ENCODE results near the gene DZIP1. TPM values are rescaled to one million over a fixed set of nuclear protein-coding genes. Genes with fewer than 3 reads are reported as not detected.

Gene DZIP1
- total and polyA plus RNA-seq, 12 donors: 6.7 to 16.7 (median 9.9) TPM

DNA sequence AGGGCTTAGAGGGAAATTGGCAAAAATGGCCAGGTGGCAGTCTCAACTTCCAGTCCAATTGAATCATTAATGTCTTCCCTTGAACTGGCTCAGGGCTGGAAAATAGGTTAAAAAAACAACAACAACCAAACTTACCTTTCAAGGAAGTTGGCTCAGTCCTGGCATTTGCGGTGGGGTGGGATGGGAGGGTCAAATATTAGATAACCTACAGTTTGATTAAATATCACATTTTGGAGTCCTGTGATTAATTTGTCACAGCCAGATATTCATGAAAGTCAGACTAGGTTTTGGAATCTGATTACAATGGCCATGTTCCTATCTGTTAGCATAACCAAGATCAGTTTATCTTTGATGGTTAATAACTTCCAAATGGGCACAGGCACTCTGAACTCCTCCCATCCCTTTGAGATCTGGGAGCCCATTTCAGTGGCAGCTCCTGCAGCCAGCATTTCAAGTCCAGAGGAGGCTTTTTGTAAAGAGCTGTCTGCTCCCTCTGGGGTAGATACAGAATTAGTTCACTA lies 7.8 kb upstream of the DZIP1 start:
- DNase-seq: no peak
- Histone ChIP-seq H3K4me1 (replicated peaks in 1 of 2) (no peaks in the 10 kb centered on the region), H3K27me3 (no peaks in the 10 kb centered on the region), H3K9me3 (replicated peaks in 1 of 3) (no peaks in the 10 kb centered on the region), H3K36me3 (replicated peaks in 1 of 2) (no peaks in the 10 kb centered on the region), H3K27ac (no peak overlapping the region), H3K4me3 (no peak overlapping the region)
- TF ChIP-seq, protein P1, sequence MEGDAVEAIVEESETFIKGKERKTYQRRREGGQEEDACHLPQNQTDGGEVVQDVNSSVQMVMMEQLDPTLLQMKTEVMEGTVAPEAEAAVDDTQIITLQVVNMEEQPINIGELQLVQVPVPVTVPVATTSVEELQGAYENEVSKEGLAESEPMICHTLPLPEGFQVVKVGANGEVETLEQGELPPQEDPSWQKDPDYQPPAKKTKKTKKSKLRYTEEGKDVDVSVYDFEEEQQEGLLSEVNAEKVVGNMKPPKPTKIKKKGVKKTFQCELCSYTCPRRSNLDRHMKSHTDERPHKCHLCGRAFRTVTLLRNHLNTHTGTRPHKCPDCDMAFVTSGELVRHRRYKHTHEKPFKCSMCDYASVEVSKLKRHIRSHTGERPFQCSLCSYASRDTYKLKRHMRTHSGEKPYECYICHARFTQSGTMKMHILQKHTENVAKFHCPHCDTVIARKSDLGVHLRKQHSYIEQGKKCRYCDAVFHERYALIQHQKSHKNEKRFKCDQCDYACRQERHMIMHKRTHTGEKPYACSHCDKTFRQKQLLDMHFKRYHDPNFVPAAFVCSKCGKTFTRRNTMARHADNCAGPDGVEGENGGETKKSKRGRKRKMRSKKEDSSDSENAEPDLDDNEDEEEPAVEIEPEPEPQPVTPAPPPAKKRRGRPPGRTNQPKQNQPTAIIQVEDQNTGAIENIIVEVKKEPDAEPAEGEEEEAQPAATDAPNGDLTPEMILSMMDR (IDR thresholded peaks at IDR 0.05): no peak
- no peak for TF ChIP-seq POLR2A (IDR thresholded peaks at IDR 0.05)
- intact Hi-C loops (cut with DNase I): no loop called here
- WGBS, 4 donors: 50 to 72% (median 69%) methylated on average over 1 of the region's 1 CpG

DNA sequence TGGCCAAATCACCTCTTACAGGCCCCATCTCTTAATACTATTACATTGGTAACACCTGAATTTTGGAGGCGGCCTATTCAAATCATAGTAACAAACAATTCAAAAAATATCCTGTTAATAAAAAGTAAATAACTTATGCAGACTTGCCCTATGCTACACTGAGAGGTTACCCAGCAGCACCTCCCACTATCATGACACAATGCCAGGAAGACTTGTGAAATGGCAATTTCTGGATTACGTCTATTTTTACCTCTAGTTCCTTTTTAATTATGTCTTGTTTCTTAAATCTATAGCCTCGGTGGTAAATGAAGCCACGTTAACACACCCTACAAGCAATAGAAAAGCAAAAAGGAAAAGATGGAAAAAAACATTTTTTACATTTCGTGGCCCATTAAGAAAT lies 6.2 kb upstream of the DZIP1 start:
- H3K27ac ChIP-seq: no peak overlapping the region
- H3K9me3 ChIP-seq (replicated peaks in 1 of 3): no peaks in the 10 kb centered on the region
- intact Hi-C loops (cut with DNase I): no loop called here
- H3K27me3 ChIP-seq: no peaks in the 10 kb centered on the region
- TF ChIP-seq POLR2A (IDR thresholded peaks at IDR 0.05): no peak
- TF ChIP-seq, protein P1 (IDR thresholded peaks at IDR 0.05): no peak
- WGBS, 4 donors: 72 to 73% (median 73%) methylated on average over 5 of the region's 5 CpGs
- no peak overlapping the region for H3K4me3 ChIP-seq
- DNase-seq: no peak
- no peaks in the 10 kb centered on the region for H3K4me1 ChIP-seq (replicated peaks in 1 of 2)
- no peaks in the 10 kb centered on the region for H3K36me3 ChIP-seq (replicated peaks in 1 of 2)

- Histone ChIP-seq H3K4me1 (replicated peaks in 1 of 2) (peaks cover 0 to 15% of the 10 kb centered on the region in 2 donors), H3K27ac (no peak overlapping the region), H3K9me3 (replicated peaks in 1 of 3) (no peaks in the 10 kb centered on the region), H3K4me3 (no peak overlapping the region), H3K27me3 (no peaks in the 10 kb centered on the region), H3K36me3 (replicated peaks in 1 of 2) (no peaks in the 10 kb centered on the region)
- DNase-seq: no peak
- WGBS, 4 donors: 75 to 82% (median 81%) methylated on average over 6 of the region's 6 CpGs
- TF ChIP-seq, protein P1 (IDR thresholded peaks at IDR 0.05): no peak
- no peak for TF ChIP-seq POLR2A (IDR thresholded peaks at IDR 0.05)
- intact Hi-C loops (cut with DNase I): no loop called here
Observed at GRCh38 chr13:95647321-95647720, 2.8 kb upstream of the DZIP1 start.

DNA sequence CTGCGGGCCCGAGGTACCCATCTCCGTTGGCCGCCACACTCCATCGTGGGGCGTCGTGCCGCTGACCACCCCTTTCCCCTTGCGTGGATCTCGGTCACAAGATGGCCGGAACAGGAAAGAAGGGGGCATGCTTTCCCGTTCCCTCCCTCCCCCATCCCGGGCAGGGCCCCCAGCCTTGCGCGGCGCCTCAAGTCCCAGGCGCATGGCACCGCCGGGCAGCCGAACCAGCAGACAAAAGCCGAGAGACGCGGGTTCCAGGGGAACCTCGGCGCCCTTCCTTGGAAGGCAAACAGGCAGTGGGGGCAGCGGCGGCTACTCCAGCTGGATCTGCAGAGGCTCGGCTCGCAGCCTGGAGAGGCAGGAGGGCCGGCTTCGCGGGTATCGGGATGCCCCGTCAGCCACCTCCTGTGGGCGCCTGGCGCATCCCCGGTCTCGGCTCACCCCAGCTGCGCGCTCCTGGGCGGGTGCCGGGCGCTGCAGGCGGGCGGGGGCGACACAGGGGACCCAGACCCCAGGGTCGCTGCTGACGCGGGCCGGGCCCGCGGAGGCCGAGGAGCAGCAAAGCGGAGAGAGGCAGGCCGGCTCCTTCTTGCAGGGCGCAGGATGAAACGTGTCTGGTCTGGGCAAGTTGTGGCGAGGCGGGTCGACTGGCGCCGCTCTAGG lies 439 bp downstream of the DZIP1 start:
- TF ChIP-seq, protein P1 (IDR thresholded peaks at IDR 0.05): no peak
- no peak for TF ChIP-seq POLR2A (IDR thresholded peaks at IDR 0.05)
- Histone ChIP-seq H3K9me3 (replicated peaks in 1 of 3) (no peaks in the 10 kb centered on the region), H3K27me3 (no peaks in the 10 kb centered on the region), H3K27ac (peak overlapping the region in 2 of 5 donors; percentile 63 to 75), H3K4me3 (peak overlapping the region in 3 of 4 donors; percentile 20 to 56 (median 42)), H3K4me1 (replicated peaks in 1 of 2) (peaks cover 0 to 19% of the 10 kb centered on the region in 2 donors), H3K36me3 (replicated peaks in 1 of 2) (no peaks in the 10 kb centered on the region)
- intact Hi-C loops (cut with DNase I): no loop called here
- DNase-seq: peak in 2 of 7 donors; percentile 16 to 20
- WGBS, 4 donors: 1 to 10% (median 4%) methylated on average over 9 to 62 of the region's 62 CpGs

All from adrenal gland (tissue), 12 donors.